HCEC 1CT (cell line): Measurements from ENCODE around the gene PTPRN2.

Source experiments
- DNase-seq: peaks from one replicate; pipeline ENCODE4 v3.0.0-alpha.2; 2017

PTPRN2 gene

DNA sequence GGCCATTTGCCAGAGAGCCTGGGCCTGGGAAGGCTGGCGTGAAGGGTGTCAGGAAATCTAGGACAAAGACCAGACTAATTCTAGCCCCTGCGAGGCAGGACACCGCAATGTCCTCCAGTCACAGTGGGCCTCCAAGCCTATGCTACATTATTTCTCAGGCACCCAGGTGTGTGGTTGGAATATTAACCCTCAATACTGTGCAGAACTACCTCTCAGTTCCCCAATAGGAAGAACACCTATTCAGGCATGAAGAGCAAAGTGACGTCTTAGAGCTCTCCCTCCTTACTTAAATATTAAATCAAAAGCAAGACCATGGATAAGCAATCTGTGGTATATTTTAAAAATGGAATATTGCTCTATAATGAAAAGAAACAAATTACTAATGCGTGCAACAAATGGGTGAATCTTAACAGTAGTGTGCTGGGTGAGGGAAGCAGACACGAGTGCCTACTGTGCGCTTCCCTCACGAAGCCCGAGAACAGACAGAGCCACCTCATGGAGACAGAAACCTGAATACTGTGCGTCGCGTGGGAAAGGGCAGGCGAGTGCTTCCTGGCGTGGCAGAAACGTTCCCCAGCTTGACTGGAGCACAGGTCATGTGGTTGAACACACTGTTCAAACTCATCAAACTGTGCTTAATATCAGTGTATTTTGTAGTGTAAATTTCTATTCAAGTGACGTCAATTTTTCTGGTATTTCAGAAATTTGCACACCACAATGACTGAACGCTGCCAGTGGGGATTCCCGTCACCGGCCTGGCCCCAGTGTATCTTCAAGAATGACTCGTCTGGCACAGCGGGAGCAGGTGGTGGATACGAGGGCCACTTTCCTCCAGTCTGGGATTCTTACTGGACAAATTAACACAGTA lies 15.5 kb upstream of the PTPRN2 start:
- DNase-seq: no peak

GRCh38 chr7:158602041-158602440 lies 14.4 kb upstream of the PTPRN2 start:
- DNase-seq: no peak

GRCh38 chr7:158601090-158601489 lies 13.5 kb upstream of the PTPRN2 start:
- DNase-seq: no peak

GRCh38 chr7:158596745-158597144 lies 9.1 kb upstream of the PTPRN2 start:
- no peak for DNase-seq

DNA sequence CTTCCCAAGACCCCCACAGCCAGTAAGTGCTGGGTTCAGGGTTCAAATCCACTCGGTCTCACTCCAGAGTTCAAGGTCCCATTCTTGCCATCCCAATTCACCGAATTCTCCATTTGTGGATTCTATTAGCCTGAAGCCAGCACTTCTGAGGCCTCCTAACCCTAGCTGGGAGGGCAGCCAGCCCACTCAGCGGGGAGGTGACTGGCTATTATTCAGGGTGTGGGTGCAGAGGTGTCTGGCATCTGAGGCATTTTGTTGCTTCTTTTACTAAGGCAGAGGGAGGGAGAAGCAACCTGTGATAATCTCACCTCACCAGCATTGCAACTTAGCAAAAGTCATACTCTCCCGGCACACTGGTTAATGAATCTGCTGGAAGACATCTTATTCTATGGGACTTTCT lies 8.7 kb upstream of the PTPRN2 start:
- no peak for DNase-seq

- DNase-seq: peak; percentile 15
These were observed 7.4 kb upstream of the PTPRN2 start for GRCh38 chr7:158595068-158595467.

DNA sequence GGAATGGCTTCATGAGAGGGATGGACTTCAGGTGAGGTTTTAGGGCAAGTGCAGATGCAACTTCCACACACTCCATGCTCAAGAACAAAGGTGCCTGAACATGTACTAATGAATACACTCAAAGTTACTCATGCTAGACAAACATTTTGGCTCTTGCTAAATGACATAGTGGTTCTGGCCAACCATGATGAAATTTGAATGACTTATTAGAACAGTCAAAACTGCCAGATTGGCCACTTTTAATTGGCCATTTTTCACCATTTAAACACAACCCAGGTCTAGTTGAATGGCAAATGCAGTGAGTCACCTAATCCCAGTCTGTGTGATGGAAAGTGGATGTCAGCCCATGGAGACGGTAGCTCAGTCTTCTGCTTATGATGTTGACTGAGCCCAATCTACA lies 4.9 kb upstream of the PTPRN2 start:
- no peak for DNase-seq

GRCh38 chr7:158591944-158592343 lies 4.3 kb upstream of the PTPRN2 start:
- no peak for DNase-seq

GRCh38 chr7:158590181-158590530 lies 2.5 kb upstream of the PTPRN2 start:
- DNase-seq: no peak

- DNase-seq: no peak
These were observed 2.0 kb upstream of the PTPRN2 start for GRCh38 chr7:158589653-158590052.

DNA sequence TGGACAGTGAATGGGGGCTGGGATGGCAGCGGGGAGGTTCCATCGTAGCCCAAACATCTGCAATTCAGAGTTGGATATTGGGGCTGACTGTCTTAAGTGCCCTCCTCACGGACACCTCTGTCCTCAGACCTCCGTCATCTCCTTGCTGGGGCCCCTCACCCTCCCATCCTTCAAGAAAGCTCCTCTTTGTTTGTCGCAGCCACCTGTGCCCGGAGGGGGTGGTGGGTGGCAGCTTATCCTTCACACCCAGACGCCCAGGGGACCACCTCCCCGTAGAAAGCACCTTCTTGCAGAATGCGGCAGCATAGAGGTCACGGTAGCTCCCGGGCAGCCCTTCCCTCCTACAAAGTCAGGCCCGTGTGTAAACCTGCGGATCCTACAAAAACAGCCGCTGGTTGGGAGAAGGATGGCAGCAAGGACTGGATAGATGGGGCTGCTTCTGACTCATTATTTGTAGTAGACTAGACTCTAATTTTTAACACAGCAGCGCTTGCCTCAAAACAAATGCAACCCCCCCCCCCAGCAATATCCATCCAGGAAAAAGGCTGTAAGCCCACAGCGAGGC lies 1.3 kb upstream of the PTPRN2 start:
- DNase-seq: no peak

- DNase-seq: no peak
These were observed 658 bp upstream of the PTPRN2 start for GRCh38 chr7:158588085-158588877.

DNA sequence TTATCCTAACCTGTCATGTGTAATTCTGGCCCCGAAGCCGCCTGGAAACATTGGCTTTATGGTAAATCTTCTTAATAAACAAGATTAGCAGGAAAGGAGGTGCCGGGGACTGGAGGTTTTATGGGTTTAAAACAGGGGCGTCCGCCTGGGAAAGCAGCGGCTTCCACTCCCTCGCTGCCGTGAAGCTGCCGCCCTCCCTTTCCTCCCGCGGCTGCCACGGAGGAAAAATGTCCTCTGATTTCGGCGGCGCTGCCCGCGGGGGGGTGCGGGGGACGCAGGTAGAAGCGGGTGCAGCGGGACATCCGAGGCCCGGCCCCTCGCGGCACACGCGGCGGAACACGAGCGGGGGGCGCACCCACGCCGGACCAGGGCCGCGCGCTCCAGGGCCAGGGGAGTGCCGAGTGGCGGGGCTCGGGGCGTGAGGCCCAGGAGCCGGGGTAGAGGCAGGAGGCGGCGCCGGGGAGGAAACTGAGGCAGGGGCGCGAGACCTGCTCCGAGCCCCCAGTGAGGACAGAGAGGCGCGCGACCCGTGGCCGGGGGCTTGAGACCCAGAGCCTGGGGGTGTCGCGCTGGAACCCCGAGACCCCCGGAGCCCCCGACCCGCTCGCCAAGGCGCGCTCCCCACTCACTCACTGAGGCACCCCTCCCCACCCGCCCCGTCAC lies 993 bp downstream of the PTPRN2 start:
- DNase-seq: no peak

GRCh38 chr7:158585721-158586498 lies 1.7 kb downstream of the PTPRN2 start:
- no peak for DNase-seq

DNA sequence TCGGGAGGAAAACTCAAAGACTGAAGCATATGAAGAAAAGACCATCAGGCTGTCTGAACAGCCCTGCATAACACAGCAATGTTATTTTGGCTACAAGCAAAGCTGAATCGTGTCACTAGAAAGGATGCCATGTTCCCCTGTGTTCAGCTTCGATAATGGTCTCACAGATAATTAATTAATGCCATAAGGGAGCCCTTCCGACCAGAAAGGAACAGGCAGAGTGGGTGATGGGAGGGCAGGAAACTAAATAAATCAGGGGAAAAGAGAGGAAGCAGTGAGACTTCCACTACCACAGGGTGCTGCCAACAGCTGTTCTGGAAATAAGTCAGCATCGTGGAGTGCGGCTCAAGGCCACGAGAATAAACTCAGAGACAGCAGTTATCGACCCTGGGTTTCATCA lies 3.2 kb downstream of the PTPRN2 start:
- no peak for DNase-seq

DNA sequence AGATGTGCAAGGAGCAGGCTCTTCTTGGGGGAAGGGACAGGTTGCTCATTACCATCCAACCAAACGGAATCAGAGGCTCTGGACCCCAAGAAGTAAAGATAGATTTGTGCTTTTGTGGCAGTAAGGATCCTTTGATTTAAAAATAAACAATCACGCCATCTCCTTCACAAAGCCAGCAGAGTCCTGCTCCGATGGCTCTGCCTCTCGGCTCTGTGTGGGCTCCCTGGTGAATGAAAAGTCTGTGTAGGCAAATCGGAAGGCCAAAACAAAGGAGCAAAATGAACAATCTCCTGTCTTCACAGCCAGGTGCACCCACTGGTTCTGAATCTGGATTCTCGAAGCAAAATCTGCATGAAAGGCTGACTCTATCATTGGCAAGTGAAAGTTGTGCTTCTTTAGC lies 3.8 kb downstream of the PTPRN2 start:
- DNase-seq: no peak

DNA sequence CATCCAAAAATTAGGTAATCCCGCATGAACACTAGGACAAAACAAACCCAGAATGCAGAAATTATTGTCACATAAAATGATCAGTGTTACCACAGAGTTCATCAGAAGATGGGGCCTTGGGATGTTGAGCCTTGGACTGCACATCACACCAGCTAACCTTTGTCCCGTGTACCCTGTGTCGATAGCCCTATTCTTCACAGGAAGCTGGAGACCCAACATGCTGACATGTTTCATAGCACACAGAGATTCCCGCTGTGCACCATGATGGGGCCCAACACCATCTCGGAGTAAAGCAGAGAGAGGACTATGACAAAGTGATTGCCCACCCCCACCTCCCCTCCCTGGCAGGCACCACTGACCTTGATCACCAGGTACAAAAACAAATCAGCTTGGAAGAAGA lies 4.5 kb downstream of the PTPRN2 start:
- no peak for DNase-seq

GRCh38 chr7:158582089-158582456 lies 5.5 kb downstream of the PTPRN2 start:
- no peak for DNase-seq

DNA sequence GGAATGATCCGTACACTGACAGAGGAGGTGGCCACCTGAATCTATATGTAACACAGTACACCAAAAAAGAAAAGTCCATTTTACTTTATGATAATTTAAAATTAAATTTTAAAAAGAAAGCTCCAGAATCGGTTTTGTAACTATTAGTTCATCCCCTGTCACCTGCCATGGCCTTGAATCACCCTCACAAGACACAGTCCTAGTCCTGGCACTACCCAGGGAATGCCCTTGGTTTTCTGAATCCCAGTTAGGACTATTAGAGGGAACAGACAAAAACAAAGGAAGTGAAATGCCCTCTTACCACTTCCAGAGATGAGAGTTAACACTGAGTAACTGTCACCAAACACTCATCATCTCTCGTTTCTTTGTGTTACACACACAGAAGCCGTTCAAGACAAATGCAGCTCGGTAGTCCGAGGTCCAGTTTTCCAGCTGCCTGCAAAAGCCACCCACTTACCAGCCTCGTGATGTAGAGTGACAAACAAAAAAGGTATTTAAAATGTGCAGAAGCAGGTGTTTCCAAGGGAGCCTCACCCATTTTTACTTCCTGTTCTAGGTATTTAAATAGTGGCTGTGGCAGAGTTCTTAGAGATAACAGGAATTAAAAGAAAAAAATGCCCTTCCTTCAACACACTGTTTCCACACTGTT lies 6.1 kb downstream of the PTPRN2 start:
- no peak for DNase-seq

- no peak for DNase-seq
These were observed 7.7 kb downstream of the PTPRN2 start for GRCh38 chr7:158579662-158580646.
